ENCODE measurements around the gene ATXN3.
"Not testable (repeated sequence)": the region's sequence is repeated elsewhere in the genome, so short reads cannot be mapped to it uniquely, and the experiment has no call there.

DNA sequence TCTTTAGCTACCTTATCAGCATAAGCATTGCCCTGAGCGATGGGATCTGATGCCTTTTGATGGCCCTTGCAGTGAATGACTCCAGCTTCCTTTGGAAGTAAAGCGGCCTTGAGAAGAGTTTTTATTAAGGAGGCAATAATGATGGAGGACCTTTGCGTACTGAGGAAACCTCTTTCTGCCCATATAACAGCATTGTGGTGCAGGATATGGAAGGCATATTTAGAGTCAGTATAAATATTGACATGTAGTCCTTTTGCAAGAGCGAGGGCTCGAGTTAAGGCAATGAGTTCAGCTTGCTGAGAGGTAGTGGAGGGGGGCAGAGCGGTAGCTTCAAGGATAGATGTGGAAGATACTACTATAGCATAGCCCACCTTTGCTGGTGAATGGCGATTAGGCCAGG lies 60.5 kb downstream of the ATXN3 start:
- TF ChIP-seq, protein P1, sequence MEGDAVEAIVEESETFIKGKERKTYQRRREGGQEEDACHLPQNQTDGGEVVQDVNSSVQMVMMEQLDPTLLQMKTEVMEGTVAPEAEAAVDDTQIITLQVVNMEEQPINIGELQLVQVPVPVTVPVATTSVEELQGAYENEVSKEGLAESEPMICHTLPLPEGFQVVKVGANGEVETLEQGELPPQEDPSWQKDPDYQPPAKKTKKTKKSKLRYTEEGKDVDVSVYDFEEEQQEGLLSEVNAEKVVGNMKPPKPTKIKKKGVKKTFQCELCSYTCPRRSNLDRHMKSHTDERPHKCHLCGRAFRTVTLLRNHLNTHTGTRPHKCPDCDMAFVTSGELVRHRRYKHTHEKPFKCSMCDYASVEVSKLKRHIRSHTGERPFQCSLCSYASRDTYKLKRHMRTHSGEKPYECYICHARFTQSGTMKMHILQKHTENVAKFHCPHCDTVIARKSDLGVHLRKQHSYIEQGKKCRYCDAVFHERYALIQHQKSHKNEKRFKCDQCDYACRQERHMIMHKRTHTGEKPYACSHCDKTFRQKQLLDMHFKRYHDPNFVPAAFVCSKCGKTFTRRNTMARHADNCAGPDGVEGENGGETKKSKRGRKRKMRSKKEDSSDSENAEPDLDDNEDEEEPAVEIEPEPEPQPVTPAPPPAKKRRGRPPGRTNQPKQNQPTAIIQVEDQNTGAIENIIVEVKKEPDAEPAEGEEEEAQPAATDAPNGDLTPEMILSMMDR (conservative IDR thresholded peaks at IDR 0.05; ENCODE audit: low read length): not testable (repeated sequence)
- not testable (repeated sequence) for TF ChIP-seq EZH2phosphoT487 (IDR thresholded peaks at IDR 0.05; ENCODE audit: borderline replicate concordance)
